ENCODE results near the gene LATS2.
"Not testable (repeated sequence)": the region's sequence is repeated elsewhere in the genome, so short reads cannot be mapped to it uniquely, and the experiment has no call there.

The LATS2 gene

DNA sequence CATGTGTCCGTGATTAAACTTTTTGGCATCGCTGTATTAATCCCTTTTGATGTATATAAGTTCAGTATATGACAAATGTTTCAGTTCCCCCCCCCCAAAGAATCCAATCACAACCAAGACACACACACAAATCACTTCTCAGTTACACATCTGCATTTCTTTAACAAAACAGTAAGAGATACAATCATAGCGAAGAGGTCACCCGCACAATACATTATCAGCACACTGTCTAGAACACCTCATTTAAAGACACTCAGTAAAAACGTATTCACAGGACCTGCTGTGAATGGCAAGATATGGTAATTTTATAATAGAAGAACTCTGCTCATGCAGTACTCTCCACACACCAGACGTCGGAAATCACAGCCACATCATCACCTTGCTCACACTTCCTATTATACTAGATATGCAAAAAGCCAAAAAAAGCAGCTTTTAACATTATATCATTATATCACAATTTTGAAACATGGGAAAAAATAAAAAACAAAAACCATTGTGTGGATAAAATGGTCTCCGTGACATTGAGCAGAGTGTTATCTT, 87.4 kb downstream of the LATS2 start:
- Mint-ChIP-seq H3K27ac (no peak overlapping the region), H3K9me3 (no peaks in the 10 kb centered on the region), H3K4me1 (ENCODE audit: low read depth) (peaks cover 4% of the 10 kb centered on the region), H3K36me3 (ENCODE audit: low read depth) (no peaks in the 10 kb centered on the region), H3K27me3 (peaks cover 3% of the 10 kb centered on the region), H3K4me3 (no peak overlapping the region)
- no peak for DNase-seq

- DNase-seq = no peak
- H3K4me1 Mint-ChIP-seq (ENCODE audit: low read depth) = peaks cover 11% of the 10 kb centered on the region
- H3K4me3 Mint-ChIP-seq = no peak overlapping the region
- H3K9me3 Mint-ChIP-seq = no peaks in the 10 kb centered on the region
- no peaks in the 10 kb centered on the region for H3K36me3 Mint-ChIP-seq (ENCODE audit: low read depth)
- H3K27me3 Mint-ChIP-seq = peaks cover 3% of the 10 kb centered on the region
- no peak overlapping the region for H3K27ac Mint-ChIP-seq
Measured at GRCh38 chr13:20972731-20973130, 88.7 kb downstream of the LATS2 start.

DNA sequence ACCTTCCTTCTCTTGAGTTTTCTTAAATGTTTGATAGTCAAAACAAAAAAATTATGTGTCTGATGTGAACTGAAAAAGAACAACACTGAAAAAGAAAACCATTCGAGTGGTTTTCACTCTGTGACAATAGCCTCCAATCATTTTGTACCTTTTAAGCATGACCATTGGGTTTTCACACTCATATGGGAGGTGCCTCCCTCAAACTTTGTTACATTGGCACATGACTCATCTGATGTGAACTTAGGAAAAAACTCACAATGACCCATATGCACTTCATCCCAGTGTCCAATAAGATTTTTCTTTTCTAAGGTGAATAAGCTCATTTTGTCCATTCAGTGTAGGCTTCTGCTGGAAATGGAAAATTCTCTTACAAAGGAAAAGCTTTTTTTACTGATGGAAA, 92.2 kb downstream of the LATS2 start:
- no peak overlapping the region for H3K4me3 Mint-ChIP-seq
- H3K36me3 Mint-ChIP-seq (ENCODE audit: low read depth) = no peaks in the 10 kb centered on the region
- peaks cover 8% of the 10 kb centered on the region for H3K27me3 Mint-ChIP-seq
- no peaks in the 10 kb centered on the region for H3K9me3 Mint-ChIP-seq
- H3K4me1 Mint-ChIP-seq (ENCODE audit: low read depth) = peaks cover 11% of the 10 kb centered on the region
- peak overlapping the region; percentile 35 for H3K27ac Mint-ChIP-seq
- no peak for DNase-seq

- peaks cover 8% of the 10 kb centered on the region for H3K27me3 Mint-ChIP-seq
- H3K36me3 Mint-ChIP-seq (ENCODE audit: low read depth) = no peaks in the 10 kb centered on the region
Measured at GRCh38 chr13:20968745-20969144, 92.6 kb downstream of the LATS2 start.

DNA sequence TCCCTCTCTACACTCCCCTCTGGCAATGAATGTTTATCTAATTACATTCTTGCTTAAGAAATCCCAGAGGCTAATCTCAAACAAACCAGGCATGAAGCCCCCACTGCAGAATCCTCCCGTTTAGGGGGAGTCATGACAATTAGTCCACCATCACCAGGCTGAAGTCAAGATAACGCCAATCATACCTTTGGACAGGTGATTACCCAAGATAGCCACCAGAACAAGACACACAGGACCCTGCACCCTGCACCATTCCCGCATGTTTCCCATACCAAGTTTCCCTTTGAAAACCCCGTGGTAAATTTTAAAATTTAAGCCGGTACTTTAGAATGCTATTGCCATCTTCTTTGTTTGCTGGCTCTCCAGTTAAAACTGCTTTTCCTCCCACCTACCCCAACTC, 94.0 kb downstream of the LATS2 start:
- H3K9me3 Mint-ChIP-seq = no peaks in the 10 kb centered on the region
- peaks cover 11% of the 10 kb centered on the region for H3K4me1 Mint-ChIP-seq (ENCODE audit: low read depth)

More at GRCh38 chr13:20968745-20969144, 92.6 kb downstream of the LATS2 start:
- peaks cover 11% of the 10 kb centered on the region for H3K4me1 Mint-ChIP-seq (ENCODE audit: low read depth)
- peak overlapping the region; percentile 35 for H3K27ac Mint-ChIP-seq
- H3K9me3 Mint-ChIP-seq = no peaks in the 10 kb centered on the region
- no peak for DNase-seq
- H3K4me3 Mint-ChIP-seq = no peak overlapping the region

DNA sequence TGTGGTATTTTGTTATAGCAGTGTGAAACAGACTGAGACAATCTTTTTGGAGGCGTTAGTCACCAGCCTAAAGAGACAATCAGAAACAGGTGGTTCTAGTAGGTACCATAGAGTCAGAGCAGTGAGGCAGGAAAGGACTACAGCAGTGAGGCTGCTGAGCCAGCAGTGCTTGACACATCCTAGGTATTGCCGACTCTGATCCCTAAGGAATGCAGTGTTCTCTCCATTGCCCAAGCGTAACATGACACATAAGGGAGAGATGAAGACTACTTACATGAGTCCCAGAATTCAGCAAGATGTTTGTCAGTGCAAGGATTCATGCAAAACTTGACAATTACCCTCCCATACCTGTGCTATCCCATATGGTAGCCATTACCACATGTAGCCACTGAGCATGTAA, 96.5 kb downstream of the LATS2 start:
- Mint-ChIP-seq H3K27ac (no peak overlapping the region), H3K36me3 (ENCODE audit: low read depth) (no peaks in the 10 kb centered on the region), H3K4me1 (ENCODE audit: low read depth) (peaks cover 14% of the 10 kb centered on the region), H3K4me3 (no peak overlapping the region), H3K27me3 (peaks cover 15% of the 10 kb centered on the region), H3K9me3 (no peaks in the 10 kb centered on the region)
- DNase-seq = no peak

More for the DNA sequence above, 94.0 kb downstream of the LATS2 start:
- Mint-ChIP-seq H3K27ac (no peak overlapping the region), H3K36me3 (ENCODE audit: low read depth) (no peaks in the 10 kb centered on the region), H3K27me3 (peaks cover 5% of the 10 kb centered on the region), H3K4me3 (no peak overlapping the region)
- no peak for DNase-seq

GRCh38 chr13:20961663-20962062, 99.7 kb downstream of the LATS2 start:
- DNase-seq; H3K36me3 Mint-ChIP-seq (ENCODE audit: low read depth); H3K4me1 Mint-ChIP-seq (ENCODE audit: low read depth); H3K9me3 Mint-ChIP-seq; H3K27ac Mint-ChIP-seq; H3K4me3 Mint-ChIP-seq: not testable (repeated sequence)
- peaks cover 19% of the 10 kb centered on the region for H3K27me3 Mint-ChIP-seq

DNA sequence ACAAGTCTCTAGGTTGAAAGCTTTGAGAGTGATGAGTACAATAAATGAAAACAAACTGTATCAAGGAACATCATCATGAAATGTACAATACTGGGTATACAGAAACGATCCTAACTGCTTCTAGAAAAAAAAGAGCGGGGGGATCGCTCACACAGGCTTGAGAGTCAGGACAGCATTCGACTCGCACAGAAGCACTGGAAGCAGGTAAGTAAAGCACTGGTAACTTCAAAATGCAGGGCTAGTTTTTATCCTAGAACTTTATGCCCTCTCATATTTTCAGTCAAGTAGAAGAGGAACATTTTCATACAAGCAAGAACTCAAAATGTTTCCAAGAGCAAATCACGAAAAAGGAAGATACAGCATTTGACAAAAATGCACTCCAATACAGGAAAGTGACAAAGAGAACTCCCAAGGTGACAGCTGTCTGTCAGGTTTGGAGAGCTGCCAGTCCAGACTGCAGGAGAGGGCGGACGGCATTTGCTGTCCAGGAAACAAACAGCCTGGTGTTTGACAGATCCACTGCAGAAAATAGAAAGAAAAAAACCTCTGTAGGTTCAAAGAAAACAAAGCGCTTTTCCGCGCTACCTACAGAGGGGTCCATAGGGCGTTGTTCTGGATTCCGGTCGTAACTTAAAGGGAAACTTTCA, 100.6 kb downstream of the LATS2 start:
- no peak for DNase-seq
- H3K27me3 Mint-ChIP-seq = peaks cover 17% of the 10 kb centered on the region
- H3K4me3 Mint-ChIP-seq = no peak overlapping the region
- H3K9me3 Mint-ChIP-seq = no peaks in the 10 kb centered on the region
- H3K27ac Mint-ChIP-seq = no peak overlapping the region
- H3K4me1 Mint-ChIP-seq (ENCODE audit: low read depth) = peaks cover 3% of the 10 kb centered on the region
- no peaks in the 10 kb centered on the region for H3K36me3 Mint-ChIP-seq (ENCODE audit: low read depth)

GRCh38 chr13:20957049-20957620, 104.3 kb downstream of the LATS2 start:
- H3K4me1 Mint-ChIP-seq (ENCODE audit: low read depth); H3K9me3 Mint-ChIP-seq; H3K27ac Mint-ChIP-seq; DNase-seq; H3K36me3 Mint-ChIP-seq (ENCODE audit: low read depth); H3K4me3 Mint-ChIP-seq: not testable (repeated sequence)
- peaks cover 27% of the 10 kb centered on the region for H3K27me3 Mint-ChIP-seq

DNA sequence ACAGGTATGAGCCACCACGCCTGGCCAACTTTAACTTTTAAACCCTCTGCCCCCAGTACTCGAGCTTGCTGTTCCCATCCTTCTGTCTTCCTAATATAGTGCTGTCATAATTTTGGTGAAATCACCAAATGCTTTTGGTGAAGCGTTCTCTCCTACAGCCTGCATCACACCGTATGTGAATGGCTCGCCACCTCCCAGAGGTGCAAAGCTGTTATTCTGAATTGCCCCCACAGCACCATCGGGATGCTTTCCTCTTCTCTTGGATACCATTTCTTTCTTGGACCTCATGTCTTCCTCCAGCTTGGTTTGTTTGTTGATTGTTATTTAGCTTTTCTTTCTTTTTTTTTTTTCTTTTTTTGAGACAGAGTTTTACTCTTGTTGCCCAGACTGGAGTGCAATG, 105.9 kb downstream of the LATS2 start:
- no peak overlapping the region for H3K27ac Mint-ChIP-seq
- H3K9me3 Mint-ChIP-seq = no peaks in the 10 kb centered on the region
- H3K4me3 Mint-ChIP-seq = no peak overlapping the region
- H3K27me3 Mint-ChIP-seq = peaks cover 26% of the 10 kb centered on the region
- DNase-seq = no peak
- no peaks in the 10 kb centered on the region for H3K36me3 Mint-ChIP-seq (ENCODE audit: low read depth)
- no peaks in the 10 kb centered on the region for H3K4me1 Mint-ChIP-seq (ENCODE audit: low read depth)

GRCh38 chr13:20953245-20953931, 108.0 kb downstream of the LATS2 start:
- Mint-ChIP-seq H3K27ac (no peak overlapping the region), H3K27me3 (peaks cover 36% of the 10 kb centered on the region), H3K9me3 (no peaks in the 10 kb centered on the region), H3K4me3 (no peak overlapping the region), H3K4me1 (ENCODE audit: low read depth) (no peaks in the 10 kb centered on the region), H3K36me3 (ENCODE audit: low read depth) (no peaks in the 10 kb centered on the region)
- no peak for DNase-seq

DNA sequence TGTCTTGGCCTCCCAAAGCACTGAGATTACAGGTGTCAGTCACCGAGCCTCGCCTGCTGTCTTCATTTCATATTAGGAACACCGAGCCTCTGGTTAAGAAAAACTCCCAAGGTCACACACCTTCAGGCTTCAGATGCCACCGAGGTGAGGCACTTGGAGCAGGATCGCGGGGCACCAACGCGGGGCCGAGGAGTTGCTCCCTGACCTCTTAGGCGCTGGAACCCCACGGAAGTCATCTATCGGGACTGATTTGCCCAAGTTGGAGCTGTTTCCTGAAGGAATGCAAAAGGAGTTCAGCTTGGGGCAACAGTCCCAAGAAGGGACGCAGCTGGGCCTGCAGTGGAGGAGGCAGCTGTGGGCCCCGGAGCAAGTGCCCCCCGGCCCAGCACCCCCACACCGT, 108.5 kb downstream of the LATS2 start:
- Mint-ChIP-seq H3K36me3 (ENCODE audit: low read depth) (no peaks in the 10 kb centered on the region), H3K27me3 (peaks cover 39% of the 10 kb centered on the region), H3K9me3 (no peaks in the 10 kb centered on the region), H3K27ac (no peak overlapping the region), H3K4me3 (no peak overlapping the region), H3K4me1 (ENCODE audit: low read depth) (no peaks in the 10 kb centered on the region)
- no peak for DNase-seq

DNA sequence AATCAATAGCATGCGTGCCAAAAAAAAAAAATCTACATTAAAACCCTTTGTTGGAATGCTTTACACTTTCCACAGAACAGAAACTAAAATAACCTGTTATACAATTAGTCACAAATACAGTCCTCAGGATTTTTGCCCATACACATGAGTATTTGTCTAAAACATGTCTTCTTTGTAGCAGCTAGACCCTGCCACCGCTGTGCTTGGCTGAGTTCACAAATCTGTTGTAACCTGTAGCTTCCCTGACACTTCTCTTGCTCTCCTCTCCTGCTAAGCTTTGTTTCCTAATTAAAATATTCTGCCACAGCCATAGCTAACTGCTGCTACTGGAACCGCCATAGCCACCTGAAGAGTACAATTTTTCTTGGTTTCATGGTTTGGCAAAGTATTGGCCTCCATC, 113.4 kb downstream of the LATS2 start:
- H3K4me3 Mint-ChIP-seq; H3K9me3 Mint-ChIP-seq; H3K4me1 Mint-ChIP-seq (ENCODE audit: low read depth); H3K36me3 Mint-ChIP-seq (ENCODE audit: low read depth); DNase-seq; H3K27ac Mint-ChIP-seq: not testable (repeated sequence)
- peaks cover 65% of the 10 kb centered on the region for H3K27me3 Mint-ChIP-seq

- no peak overlapping the region for H3K27ac Mint-ChIP-seq
Measured at GRCh38 chr13:20945952-20946383, 115.4 kb downstream of the LATS2 start.

More at GRCh38 chr13:20945952-20946383, 115.4 kb downstream of the LATS2 start:
- Mint-ChIP-seq H3K4me3 (peak overlapping the region; percentile 45), H3K36me3 (ENCODE audit: low read depth) (no peaks in the 10 kb centered on the region), H3K4me1 (ENCODE audit: low read depth) (peaks cover 9% of the 10 kb centered on the region), H3K9me3 (no peaks in the 10 kb centered on the region), H3K27me3 (peaks cover 59% of the 10 kb centered on the region)
- DNase-seq = no peak
